ENCODE results near the gene SEMA7A. TPM values are rescaled to one million over a fixed set of nuclear protein-coding genes. Genes with fewer than 3 reads are reported as not detected.

The SEMA7A gene
- total RNA-seq, 2 donors from 2014 or later: 8.1 to 8.2 TPM

- Mint-ChIP-seq H3K36me3 (ENCODE audit: low read depth) (peaks cover 3% of the 10 kb centered on the region), H3K27me3 (ENCODE audit: insufficient read depth) (peaks cover 14% of the 10 kb centered on the region), H3K27ac (no peak overlapping the region), H3K4me3 (no peak overlapping the region), H3K9me3 (no peaks in the 10 kb centered on the region), H3K4me1 (peaks cover 14% of the 10 kb centered on the region)
- DNase-seq: no peak
- Histone ChIP-seq H3K9ac (ENCODE audit: extremely low read depth, low read length, poor library complexity, severe bottlenecking) (no peak overlapping the region), H3K4me3 (ENCODE audit: low read length) (no peak overlapping the region), H3K9me3 (ENCODE audit: control insufficient read depth, low read length) (no peaks in the 10 kb centered on the region), H3K4me1 (ENCODE audit: control insufficient read depth, insufficient read depth, low read length) (peaks cover 3% of the 10 kb centered on the region), H3K27me3 (ENCODE audit: control insufficient read depth, insufficient read depth, low read length, poor library complexity, severe bottlenecking) (peaks cover 8% of the 10 kb centered on the region), H3K27ac (ENCODE audit: low read depth, low read length) (no peak overlapping the region), H3K36me3 (ENCODE audit: control insufficient read depth, insufficient read depth, low read length) (no peaks in the 10 kb centered on the region)
- no peak for TF ChIP-seq CTCF (conservative IDR thresholded peaks at IDR 0.05)
- 95 to 98% methylated on average over 5 of the region's 5 CpGs for WGBS, 2 experiments (ENCODE audit: insufficient coverage in 1 of 2, insufficient read length in 1 of 2)
Measured at GRCh38 chr15:74428442-74428787, 5.3 kb downstream of the SEMA7A start.

- Histone ChIP-seq H3K36me3 (ENCODE audit: control insufficient read depth, insufficient read depth, low read length) (no peaks in the 10 kb centered on the region), H3K4me3 (ENCODE audit: low read length) (no peak overlapping the region), H3K9me3 (ENCODE audit: control insufficient read depth, low read length) (no peaks in the 10 kb centered on the region), H3K27me3 (ENCODE audit: control insufficient read depth, insufficient read depth, low read length, poor library complexity, severe bottlenecking) (peaks cover 8% of the 10 kb centered on the region), H3K27ac (ENCODE audit: low read depth, low read length) (no peak overlapping the region), H3K9ac (ENCODE audit: extremely low read depth, low read length, poor library complexity, severe bottlenecking) (no peak overlapping the region), H3K4me1 (ENCODE audit: control insufficient read depth, insufficient read depth, low read length) (peaks cover 8% of the 10 kb centered on the region)
- Mint-ChIP-seq H3K36me3 (ENCODE audit: low read depth) (peaks cover 3% of the 10 kb centered on the region), H3K4me1 (peaks cover 20% of the 10 kb centered on the region), H3K4me3 (no peak overlapping the region), H3K9me3 (no peaks in the 10 kb centered on the region), H3K27ac (no peak overlapping the region), H3K27me3 (ENCODE audit: insufficient read depth) (peaks cover 14% of the 10 kb centered on the region)
- 79 to 83% methylated on average over 6 to 9 of the region's 9 CpGs for WGBS, 2 experiments (ENCODE audit: insufficient coverage in 1 of 2, insufficient read length in 1 of 2)
- DNase-seq: peak; percentile 63
- no peak for TF ChIP-seq CTCF (conservative IDR thresholded peaks at IDR 0.05)
Measured at GRCh38 chr15:74427607-74428441, 5.9 kb downstream of the SEMA7A start.

GRCh38 chr15:74426404-74427281 is 7.1 kb downstream of the SEMA7A start:
- peaks cover 4% of the 10 kb centered on the region for H3K27me3 Mint-ChIP-seq (ENCODE audit: insufficient read depth)
- WGBS, 2 experiments (ENCODE audit: insufficient coverage in 1 of 2, insufficient read length in 1 of 2): 91 to 98% methylated on average over 10 of the region's 10 CpGs
- H3K27me3 ChIP-seq (ENCODE audit: control insufficient read depth, insufficient read depth, low read length, poor library complexity, severe bottlenecking): no peaks in the 10 kb centered on the region
- no peak overlapping the region for H3K4me3 ChIP-seq (ENCODE audit: low read length)
- H3K9me3 ChIP-seq (ENCODE audit: control insufficient read depth, low read length): no peaks in the 10 kb centered on the region
- no peak overlapping the region for H3K27ac ChIP-seq (ENCODE audit: low read depth, low read length)
- no peak overlapping the region for H3K27ac Mint-ChIP-seq
- H3K4me1 Mint-ChIP-seq: peaks cover 23% of the 10 kb centered on the region
- H3K9ac ChIP-seq (ENCODE audit: extremely low read depth, low read length, poor library complexity, severe bottlenecking): no peak overlapping the region
- TF ChIP-seq CTCF (conservative IDR thresholded peaks at IDR 0.05): no peak
- no peak overlapping the region for H3K4me3 Mint-ChIP-seq
- H3K9me3 Mint-ChIP-seq: no peaks in the 10 kb centered on the region
- DNase-seq: no peak
- H3K4me1 ChIP-seq (ENCODE audit: control insufficient read depth, insufficient read depth, low read length): peaks cover 16% of the 10 kb centered on the region
- peaks cover 3% of the 10 kb centered on the region for H3K36me3 Mint-ChIP-seq (ENCODE audit: low read depth)
- H3K36me3 ChIP-seq (ENCODE audit: control insufficient read depth, insufficient read depth, low read length): no peaks in the 10 kb centered on the region

Data from endodermal cell (in vitro differentiated cells).